GM20000 (cell line): ENCODE measurements around the gene ZNF805.

Experiments used
- DNase-seq: peaks from one replicate; pipeline ENCODE4 v3.0.0; 2012; ENCODE audit warnings: low spot score
- CTCF ChIP-seq: IDR thresholded peaks from 2 replicates; pipeline ENCODE4 v1.5.1; 2012; ENCODE audit warnings: mild to moderate bottlenecking, control low read depth; ENCODE audit errors: extremely low read depth, missing control alignments

ZNF805 gene

GRCh38 chr19:57302727-57303401, 62.4 kb downstream of the ZNF805 start:
- no peak for TF ChIP-seq CTCF
- DNase-seq = no peak
